Cardiac muscle cell (in vitro differentiated cells and primary cell): Measurements from ENCODE around the gene GGA2. TPM values are rescaled to one million over a fixed set of nuclear protein-coding genes. Genes with fewer than 3 reads are reported as not detected.

Experiments used
- DNase-seq, 2 donors: peaks; one replicate each; pipeline versions ENCODE4 v3.0.0 to v3.0.0-alpha.2; 2010 to 2017; ENCODE audit warnings: low read depth in 1 of 2, low spot score in 1 of 2
- H3K27ac ChIP-seq: fragments of 200-600 bp; sonication (generic); 2 replicates; pipeline ENCODE4 v1.5.1; 2016
- H3K27me3 ChIP-seq: fragments of 200-600 bp; sonication (generic); 2 replicates; pipeline ENCODE4 v1.6.0; 2016; ENCODE audit warnings: control low read depth
- H3K36me3 ChIP-seq: fragments of 200-600 bp; sonication (generic); 2 replicates; pipeline ENCODE4 v1.5.1; 2016; ENCODE audit warnings: control low read depth
- H3K4me1 ChIP-seq: fragments of 200-600 bp; sonication (generic); 2 replicates; pipeline ENCODE4 v1.8.1; 2017; ENCODE audit warnings: low read depth, mild to moderate bottlenecking, mixed run types
- H3K4me3 ChIP-seq: fragments of 200-600 bp; sonication (generic); 2 replicates; pipeline ENCODE4 v1.5.1; 2016; ENCODE audit warnings: mild to moderate bottlenecking
- H3K9me3 ChIP-seq: fragments of 200-600 bp; sonication (generic); 2 replicates; pipeline ENCODE4 v1.5.1; 2017; ENCODE audit warnings: low read depth, mild to moderate bottlenecking, control low read depth
- polyA plus RNA-seq: library from polyadenylated mRNA; unstranded; fragments of >200 nt; fragmentation: Nextera tagmentation; extraction: Ambion mirVana; gene quantifications from 2 replicates; pipeline ENCODE4 v1.2.1, GENCODE V29; 2016
- total RNA-seq: library from RNA; depleted of rRNA; stranded (reverse); fragments of >200 nt; gene quantifications from 2 replicates; pipeline ENCODE4 v1.2.3, GENCODE V29; 2016
- TF ChIP-seq, protein P1 (sequence below): IDR thresholded peaks from 2 replicates; pipeline ENCODE4 v1.5.1; 2012; ENCODE audit warnings: low read depth, mild to moderate bottlenecking, low read length

Gene GGA2, protein sequence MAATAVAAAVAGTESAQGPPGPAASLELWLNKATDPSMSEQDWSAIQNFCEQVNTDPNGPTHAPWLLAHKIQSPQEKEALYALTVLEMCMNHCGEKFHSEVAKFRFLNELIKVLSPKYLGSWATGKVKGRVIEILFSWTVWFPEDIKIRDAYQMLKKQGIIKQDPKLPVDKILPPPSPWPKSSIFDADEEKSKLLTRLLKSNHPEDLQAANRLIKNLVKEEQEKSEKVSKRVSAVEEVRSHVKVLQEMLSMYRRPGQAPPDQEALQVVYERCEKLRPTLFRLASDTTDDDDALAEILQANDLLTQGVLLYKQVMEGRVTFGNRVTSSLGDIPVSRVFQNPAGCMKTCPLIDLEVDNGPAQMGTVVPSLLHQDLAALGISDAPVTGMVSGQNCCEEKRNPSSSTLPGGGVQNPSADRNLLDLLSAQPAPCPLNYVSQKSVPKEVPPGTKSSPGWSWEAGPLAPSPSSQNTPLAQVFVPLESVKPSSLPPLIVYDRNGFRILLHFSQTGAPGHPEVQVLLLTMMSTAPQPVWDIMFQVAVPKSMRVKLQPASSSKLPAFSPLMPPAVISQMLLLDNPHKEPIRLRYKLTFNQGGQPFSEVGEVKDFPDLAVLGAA
- 71.7 and 126 TPM in 2 replicates for total RNA-seq
- 149 and 160 TPM in 2 replicates for polyA plus RNA-seq

- Histone ChIP-seq H3K4me1 (peaks cover 6% of the 10 kb centered on the region), H3K36me3 (no peaks in the 10 kb centered on the region), H3K9me3 (no peaks in the 10 kb centered on the region), H3K4me3 (peak within 1 kb of the TSS; percentile 72), H3K27me3 (no peaks in the 10 kb centered on the region), H3K27ac (peak within 1 kb of the TSS; percentile 86)
- DNase-seq = peak; percentile 86 to 90
- TF ChIP-seq, protein P1, sequence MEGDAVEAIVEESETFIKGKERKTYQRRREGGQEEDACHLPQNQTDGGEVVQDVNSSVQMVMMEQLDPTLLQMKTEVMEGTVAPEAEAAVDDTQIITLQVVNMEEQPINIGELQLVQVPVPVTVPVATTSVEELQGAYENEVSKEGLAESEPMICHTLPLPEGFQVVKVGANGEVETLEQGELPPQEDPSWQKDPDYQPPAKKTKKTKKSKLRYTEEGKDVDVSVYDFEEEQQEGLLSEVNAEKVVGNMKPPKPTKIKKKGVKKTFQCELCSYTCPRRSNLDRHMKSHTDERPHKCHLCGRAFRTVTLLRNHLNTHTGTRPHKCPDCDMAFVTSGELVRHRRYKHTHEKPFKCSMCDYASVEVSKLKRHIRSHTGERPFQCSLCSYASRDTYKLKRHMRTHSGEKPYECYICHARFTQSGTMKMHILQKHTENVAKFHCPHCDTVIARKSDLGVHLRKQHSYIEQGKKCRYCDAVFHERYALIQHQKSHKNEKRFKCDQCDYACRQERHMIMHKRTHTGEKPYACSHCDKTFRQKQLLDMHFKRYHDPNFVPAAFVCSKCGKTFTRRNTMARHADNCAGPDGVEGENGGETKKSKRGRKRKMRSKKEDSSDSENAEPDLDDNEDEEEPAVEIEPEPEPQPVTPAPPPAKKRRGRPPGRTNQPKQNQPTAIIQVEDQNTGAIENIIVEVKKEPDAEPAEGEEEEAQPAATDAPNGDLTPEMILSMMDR = no peak
These were observed at the start of gene GGA2 for GRCh38 chr16:23510164-23510914. Gene GGA2 (minus strand): TSS chr16:23510494. CDS start chr16:23510411, 83 bp downstream.

DNA sequence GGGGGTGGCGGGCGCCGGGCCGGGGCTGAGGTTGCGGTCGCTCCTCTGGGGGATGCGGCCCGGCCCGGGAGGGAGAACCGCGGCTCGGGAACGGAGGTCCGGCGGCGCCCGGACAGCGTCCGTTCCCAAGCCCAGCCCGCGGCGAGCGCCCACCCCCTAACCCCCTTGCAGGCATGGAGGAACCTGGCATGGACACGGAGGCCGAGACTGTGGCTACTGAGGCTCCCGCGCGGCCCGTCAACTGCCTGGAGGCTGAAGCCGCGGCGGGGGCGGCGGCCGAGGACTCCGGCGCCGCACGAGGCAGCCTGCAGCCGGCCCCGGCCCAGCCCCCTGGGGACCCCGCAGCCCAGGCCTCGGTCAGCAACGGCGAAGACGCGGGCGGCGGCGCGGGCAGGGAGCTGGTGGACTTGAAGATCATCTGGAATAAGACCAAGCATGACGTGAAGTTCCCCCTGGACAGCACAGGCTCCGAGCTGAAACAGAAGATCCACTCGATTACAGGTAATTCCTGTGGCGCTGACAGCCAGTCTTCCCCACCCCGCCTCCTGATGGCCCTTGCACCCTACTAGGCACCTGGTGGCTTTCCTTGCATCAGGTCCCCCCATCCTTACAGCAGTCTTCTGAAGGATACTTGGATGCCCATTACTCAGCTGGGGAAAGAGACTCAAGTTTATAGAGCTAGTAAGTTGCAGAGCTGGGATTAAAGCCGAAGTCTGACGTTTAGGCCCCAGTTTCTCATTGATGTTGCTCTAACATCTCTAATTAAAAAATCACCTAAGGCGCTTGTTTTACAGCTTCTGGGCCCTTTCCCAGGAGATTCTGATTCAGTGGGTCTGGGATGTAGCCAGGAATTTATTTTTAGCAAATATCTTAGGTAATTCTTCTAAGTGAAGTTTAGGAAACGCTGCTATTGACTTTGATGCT is 47.7 kb upstream of the GGA2 start:
- Histone ChIP-seq H3K4me1 (peaks cover 3% of the 10 kb centered on the region), H3K4me3 (peak overlapping the region; percentile 92), H3K27me3 (no peaks in the 10 kb centered on the region), H3K27ac (peak overlapping the region; percentile 94), H3K9me3 (no peaks in the 10 kb centered on the region), H3K36me3 (peaks cover 27% of the 10 kb centered on the region)
- peak; percentile 43 to 49 for DNase-seq
- TF ChIP-seq, protein P1 = no peak

- peak; percentile 99 to 100 for DNase-seq
- Histone ChIP-seq H3K27me3 (no peaks in the 10 kb centered on the region), H3K4me1 (peaks cover 3% of the 10 kb centered on the region), H3K4me3 (peak within 1 kb of the TSS; percentile 92), H3K36me3 (peaks cover 21% of the 10 kb centered on the region), H3K27ac (peak within 1 kb of the TSS; percentile 94), H3K9me3 (no peaks in the 10 kb centered on the region)
- TF ChIP-seq, protein P1 = peak; percentile 94
These were observed 46.8 kb upstream of the GGA2 start, which contains the start of the genes EARS2 and UBFD1 for GRCh38 chr16:23556881-23557778. Gene EARS2 (minus strand): TSS chr16:23557350. CDS start chr16:23557343, 7 bp downstream. Gene UBFD1 (plus strand): TSS chr16:23557727. CDS start chr16:23557743, 16 bp downstream.

DNA sequence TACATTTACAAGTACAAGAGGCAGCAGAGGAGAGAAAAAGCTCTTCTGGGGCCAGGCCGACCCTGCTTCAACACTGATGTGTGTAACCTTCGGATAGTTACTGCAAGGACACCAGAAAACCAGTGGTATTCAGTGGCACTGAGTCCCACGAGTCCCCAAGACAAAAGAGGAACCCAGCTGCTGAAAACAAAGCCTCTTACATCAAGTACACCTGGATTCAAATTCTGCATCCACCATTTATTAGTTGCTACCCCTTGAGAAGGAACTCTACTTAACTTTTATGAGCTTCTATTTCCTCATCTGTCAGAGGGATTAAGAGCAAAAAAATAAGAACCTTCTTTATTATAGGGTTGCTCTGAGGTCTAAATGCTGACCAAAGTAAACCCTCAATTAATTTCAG is 44.2 kb upstream of the GGA2 start:
- no peak overlapping the region for H3K4me3 ChIP-seq
- TF ChIP-seq, protein P1 = no peak
- peaks cover 3% of the 10 kb centered on the region for H3K4me1 ChIP-seq
- H3K36me3 ChIP-seq = peaks cover 19% of the 10 kb centered on the region
- no peaks in the 10 kb centered on the region for H3K27me3 ChIP-seq
- H3K9me3 ChIP-seq = no peaks in the 10 kb centered on the region
- DNase-seq = no peak
- peak overlapping the region; percentile 12 for H3K27ac ChIP-seq
